Neuron (in vitro differentiated cells): ENCODE data around the gene ADAMTS14.

ENCODE experiments used
- H2AFZ ChIP-seq: one replicate; pipeline ENCODE4 v1.6.1; 2013; ENCODE audit warnings: low read depth, mild to moderate bottlenecking, inconsistent platforms, low read length, moderate library complexity
- H3K27me3 ChIP-seq: one replicate; pipeline ENCODE4 v1.6.1; 2013; ENCODE audit warnings: low read length; ENCODE audit not compliant: insufficient read depth
- H3K36me3 ChIP-seq: one replicate; pipeline ENCODE4 v1.6.1; 2013; ENCODE audit warnings: low read length; ENCODE audit not compliant: insufficient read depth
- H3K4me1 ChIP-seq: one replicate; pipeline ENCODE4 v1.6.1; 2013; ENCODE audit warnings: low read length; ENCODE audit not compliant: insufficient read depth
- H3K4me3 ChIP-seq: 2 replicates; pipeline ENCODE4 v1.5.1; 2013; ENCODE audit warnings: mild to moderate bottlenecking, low read length, moderate library complexity
- H3K9me3 ChIP-seq: one replicate; pipeline ENCODE4 v1.6.1; 2013; ENCODE audit warnings: low read length

Gene ADAMTS14

GRCh38 chr10:70683940-70684339 lies 11.6 kb downstream of the ADAMTS14 start:
- no peak overlapping the region for H2AFZ ChIP-seq
- no peaks in the 10 kb centered on the region for H3K36me3 ChIP-seq
- peaks cover 10% of the 10 kb centered on the region for H3K4me1 ChIP-seq
- H3K4me3 ChIP-seq = no peak overlapping the region
- no peaks in the 10 kb centered on the region for H3K9me3 ChIP-seq
- no peaks in the 10 kb centered on the region for H3K27me3 ChIP-seq

GRCh38 chr10:70684374-70684773 lies 12.1 kb downstream of the ADAMTS14 start:
- Histone ChIP-seq H2AFZ (no peak overlapping the region), H3K9me3 (no peaks in the 10 kb centered on the region), H3K27me3 (no peaks in the 10 kb centered on the region)

GRCh38 chr10:70684839-70685454 lies 12.6 kb downstream of the ADAMTS14 start:
- peaks cover 10% of the 10 kb centered on the region for H3K4me1 ChIP-seq
- H3K4me3 ChIP-seq = no peak overlapping the region
- H2AFZ ChIP-seq = no peak overlapping the region
- no peaks in the 10 kb centered on the region for H3K27me3 ChIP-seq
- H3K9me3 ChIP-seq = no peaks in the 10 kb centered on the region
- H3K36me3 ChIP-seq = no peaks in the 10 kb centered on the region

More at GRCh38 chr10:70684374-70684773, 12.1 kb downstream of the ADAMTS14 start:
- Histone ChIP-seq H3K4me1 (peaks cover 10% of the 10 kb centered on the region), H3K36me3 (no peaks in the 10 kb centered on the region), H3K4me3 (no peak overlapping the region)

- Histone ChIP-seq H3K27me3 (no peaks in the 10 kb centered on the region), H3K4me3 (no peak overlapping the region), H3K9me3 (no peaks in the 10 kb centered on the region), H2AFZ (no peak overlapping the region), H3K36me3 (no peaks in the 10 kb centered on the region), H3K4me1 (peaks cover 10% of the 10 kb centered on the region)
Measured at GRCh38 chr10:70685455-70685911, 13.2 kb downstream of the ADAMTS14 start.

- Histone ChIP-seq H3K4me3 (no peak overlapping the region), H3K9me3 (no peaks in the 10 kb centered on the region), H3K36me3 (no peaks in the 10 kb centered on the region), H2AFZ (no peak overlapping the region), H3K27me3 (peaks cover 4% of the 10 kb centered on the region), H3K4me1 (peaks cover 4% of the 10 kb centered on the region)
Measured at GRCh38 chr10:70688828-70689227, 16.5 kb downstream of the ADAMTS14 start.

DNA sequence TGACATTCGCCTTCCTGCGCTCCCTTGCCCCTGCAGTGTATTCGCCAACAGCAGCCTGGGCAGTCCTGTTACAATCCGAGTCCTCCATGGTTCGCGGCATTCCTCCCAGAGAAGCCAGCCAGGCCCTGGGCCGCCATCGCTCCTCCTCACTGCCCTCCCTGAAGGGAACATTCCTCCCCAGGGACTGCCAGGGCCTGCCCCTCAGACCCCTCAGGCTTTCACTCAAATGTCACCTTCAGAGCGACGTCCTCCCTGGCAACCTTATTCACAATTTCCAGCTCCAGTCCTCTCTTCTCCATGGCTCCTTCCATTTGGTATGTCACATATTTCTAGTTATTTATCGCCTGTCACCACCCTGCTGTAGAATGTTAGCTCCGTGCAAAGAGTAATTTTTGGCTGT lies 17.4 kb downstream of the ADAMTS14 start:
- peaks cover 4% of the 10 kb centered on the region for H3K27me3 ChIP-seq
- H3K36me3 ChIP-seq = no peaks in the 10 kb centered on the region
- H3K4me1 ChIP-seq = no peaks in the 10 kb centered on the region
- no peaks in the 10 kb centered on the region for H3K9me3 ChIP-seq
- no peak overlapping the region for H3K4me3 ChIP-seq
- no peak overlapping the region for H2AFZ ChIP-seq

DNA sequence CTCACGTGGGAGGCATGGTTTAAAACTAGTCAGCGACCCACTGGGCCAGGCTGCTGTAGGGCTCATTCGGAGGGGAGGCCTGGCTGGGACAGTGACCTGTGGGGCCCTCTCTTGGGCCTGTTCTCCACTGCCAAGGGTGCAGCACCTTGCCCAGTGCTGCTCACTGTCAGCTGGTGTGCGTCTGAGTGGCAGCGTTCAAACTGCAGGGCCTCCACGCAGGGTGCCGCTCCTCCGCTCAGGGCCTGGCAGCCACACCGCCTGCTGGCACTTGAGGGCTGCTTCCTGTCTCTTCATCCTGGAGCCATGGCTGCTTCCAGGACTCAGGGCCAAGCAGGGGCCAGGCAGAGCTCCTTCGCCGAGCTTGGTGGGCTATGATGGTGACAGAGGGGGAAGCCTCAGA lies 18.3 kb downstream of the ADAMTS14 start:
- no peaks in the 10 kb centered on the region for H3K4me1 ChIP-seq
- no peaks in the 10 kb centered on the region for H3K36me3 ChIP-seq
- H2AFZ ChIP-seq = no peak overlapping the region
- no peak overlapping the region for H3K4me3 ChIP-seq
- peaks cover 6% of the 10 kb centered on the region for H3K27me3 ChIP-seq
- H3K9me3 ChIP-seq = no peaks in the 10 kb centered on the region

- Histone ChIP-seq H3K27me3 (peaks cover 8% of the 10 kb centered on the region), H3K9me3 (no peaks in the 10 kb centered on the region), H3K4me1 (no peaks in the 10 kb centered on the region), H3K36me3 (no peaks in the 10 kb centered on the region), H2AFZ (no peak overlapping the region), H3K4me3 (no peak overlapping the region)
Measured at GRCh38 chr10:70691611-70692010, 19.3 kb downstream of the ADAMTS14 start.

DNA sequence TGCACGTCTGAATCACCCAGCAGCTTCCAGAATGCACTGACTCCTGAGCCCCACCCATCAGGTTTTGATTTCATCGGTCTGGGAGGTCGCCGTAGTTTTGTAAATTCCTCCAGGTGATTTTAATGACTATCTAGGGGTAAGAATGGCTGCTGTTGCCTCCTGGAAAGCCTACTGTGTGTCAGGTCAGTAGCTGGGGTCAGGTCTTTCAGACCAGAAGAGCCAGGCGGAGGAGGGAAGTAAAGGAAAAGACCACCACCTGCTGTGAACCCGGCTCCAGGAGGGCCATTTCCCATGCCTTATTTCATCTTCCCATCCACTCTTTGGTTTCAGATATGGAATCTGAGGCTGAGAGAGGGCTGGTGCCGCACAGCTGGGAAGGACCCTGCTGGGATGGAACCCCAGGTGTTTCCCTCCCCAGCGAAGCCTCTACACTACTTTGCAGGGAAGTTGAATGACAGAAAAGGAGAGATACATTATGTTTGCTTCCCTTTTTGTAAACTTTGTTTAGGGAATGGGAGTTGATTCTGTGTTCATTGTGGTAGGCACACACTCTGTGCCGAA lies 19.8 kb downstream of the ADAMTS14 start:
- no peaks in the 10 kb centered on the region for H3K36me3 ChIP-seq
- no peaks in the 10 kb centered on the region for H3K9me3 ChIP-seq
- H3K4me1 ChIP-seq = no peaks in the 10 kb centered on the region
- H2AFZ ChIP-seq = no peak overlapping the region
- H3K4me3 ChIP-seq = no peak overlapping the region
- peaks cover 8% of the 10 kb centered on the region for H3K27me3 ChIP-seq

DNA sequence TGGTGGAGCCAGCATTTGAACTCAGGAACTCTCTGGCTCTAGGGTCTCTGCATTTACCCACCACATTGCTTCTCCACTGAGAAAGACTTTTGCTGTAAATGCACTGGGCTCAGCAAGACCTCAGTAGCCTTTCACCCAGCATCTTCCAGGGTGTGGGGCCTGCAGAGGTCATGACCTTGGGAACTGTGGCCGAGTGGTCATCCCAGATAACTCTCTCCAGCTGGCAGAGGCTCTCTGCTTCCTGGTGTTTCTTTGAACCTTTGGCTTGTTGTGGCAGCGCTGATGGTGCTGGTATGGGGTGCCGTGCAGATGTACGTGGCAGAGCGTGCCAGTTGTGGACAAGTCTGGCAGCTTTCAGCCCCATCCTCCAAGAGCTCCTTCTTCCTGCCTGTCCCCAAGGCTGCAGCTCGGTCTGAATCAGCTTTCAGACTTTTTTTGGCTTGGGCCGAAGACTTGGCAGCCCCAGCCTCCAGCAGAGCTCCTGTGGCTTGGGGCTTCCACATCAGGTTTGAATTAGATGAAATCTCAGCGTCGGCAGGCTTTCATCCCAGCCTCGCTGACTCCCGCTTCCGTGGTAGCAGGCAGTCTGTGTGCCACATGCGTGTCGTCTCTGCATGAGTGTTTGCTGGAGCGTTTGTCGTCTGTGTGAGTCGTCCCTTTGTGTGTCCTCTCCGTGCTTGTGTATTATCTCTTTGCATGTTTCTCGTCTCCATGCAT lies 21.5 kb downstream of the ADAMTS14 start:
- Histone ChIP-seq H3K9me3 (no peaks in the 10 kb centered on the region), H3K4me1 (no peaks in the 10 kb centered on the region), H3K27me3 (peaks cover 8% of the 10 kb centered on the region), H3K4me3 (no peak overlapping the region), H3K36me3 (no peaks in the 10 kb centered on the region), H2AFZ (no peak overlapping the region)

GRCh38 chr10:70694418-70695141 lies 22.3 kb downstream of the ADAMTS14 start:
- no peak overlapping the region for H2AFZ ChIP-seq
- peaks cover 8% of the 10 kb centered on the region for H3K27me3 ChIP-seq
- H3K4me1 ChIP-seq = no peaks in the 10 kb centered on the region
- H3K9me3 ChIP-seq = no peaks in the 10 kb centered on the region
- no peak overlapping the region for H3K4me3 ChIP-seq
- no peaks in the 10 kb centered on the region for H3K36me3 ChIP-seq

DNA sequence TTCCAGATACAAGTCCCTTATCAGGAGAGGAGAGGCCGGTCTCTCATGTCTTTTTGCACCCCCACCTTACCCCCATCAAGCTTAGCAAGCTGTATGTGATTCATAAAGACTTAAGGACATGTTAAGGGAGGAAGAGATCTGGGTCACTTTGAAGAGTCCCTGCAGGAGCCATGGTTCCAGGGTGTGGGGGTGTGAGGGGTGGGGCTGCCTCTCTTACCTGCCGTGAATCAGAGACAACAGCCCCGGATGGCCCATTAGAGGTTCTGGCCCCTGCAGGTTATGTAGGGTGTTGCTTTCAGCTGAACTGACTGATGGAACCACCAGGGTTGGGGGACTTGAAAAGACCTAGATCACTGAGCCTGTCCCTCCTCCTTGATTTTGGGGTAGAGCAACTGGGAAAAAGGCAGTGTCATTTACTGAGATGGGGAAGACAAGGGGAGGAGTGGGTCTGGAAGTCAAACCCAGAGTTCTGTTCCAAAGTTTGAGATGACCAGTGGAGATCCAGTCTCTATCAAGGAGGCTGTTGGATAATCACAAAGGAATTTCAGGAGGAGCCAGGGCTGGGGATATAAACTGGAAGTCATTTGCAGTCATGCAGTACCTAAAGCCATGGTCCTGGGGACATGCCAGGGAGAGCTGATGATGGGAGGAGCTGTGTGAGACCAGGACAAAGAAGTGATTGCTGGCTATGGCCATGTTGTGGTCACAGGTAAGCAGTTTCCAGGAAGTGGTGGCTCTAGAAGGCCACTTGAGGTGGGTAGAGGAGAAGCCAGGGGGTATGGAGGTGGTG lies 23.1 kb downstream of the ADAMTS14 start:
- peaks cover 11% of the 10 kb centered on the region for H3K27me3 ChIP-seq
- no peaks in the 10 kb centered on the region for H3K9me3 ChIP-seq
- H3K4me1 ChIP-seq = no peaks in the 10 kb centered on the region
- no peak overlapping the region for H2AFZ ChIP-seq
- no peaks in the 10 kb centered on the region for H3K36me3 ChIP-seq
- no peak overlapping the region for H3K4me3 ChIP-seq
